GM12872 (cell line): ENCODE measurements around the gene CELF2.

ENCODE experiments used
- CTCF ChIP-seq: IDR thresholded peaks from 3 replicates; pipeline ENCODE4 v1.5.1; 2011; ENCODE audit warnings: low read depth, mild to moderate bottlenecking, low read length, moderate library complexity; ENCODE audit not compliant: insufficient read depth

Gene CELF2

GRCh38 chr10:11004144-11005077 lies 13.3 kb upstream of the CELF2 start:
- TF ChIP-seq CTCF: no peak

GRCh38 chr10:11005725-11006427 lies 11.8 kb upstream of the CELF2 start:
- TF ChIP-seq CTCF: no peak

- no peak for TF ChIP-seq CTCF
Observed at GRCh38 chr10:11006428-11006825, 11.2 kb upstream of the CELF2 start.

GRCh38 chr10:11007476-11008020 lies 10.1 kb upstream of the CELF2 start:
- no peak for TF ChIP-seq CTCF

- TF ChIP-seq CTCF: no peak
Observed at GRCh38 chr10:11009471-11010308, 8.0 kb upstream of the CELF2 start.

GRCh38 chr10:11010582-11010981 lies 7.1 kb upstream of the CELF2 start:
- TF ChIP-seq CTCF: no peak
